OCI-LY3 (cell line): ENCODE results near the gene MGMT.

ENCODE experiments used
- EZH2phosphoT487 ChIP-seq: fragments of 200-600 bp; shearing (Covaris generic); IDR thresholded peaks from 2 replicates; pipeline ENCODE4 v1.6.1; 2018; ENCODE audit warnings: antibody characterized with exemption, mixed run types, low read depth
- TF ChIP-seq, protein P1 (sequence below): fragments of 200-600, 300-600 bp; sonication (generic); IDR thresholded peaks from 2 replicates; pipeline ENCODE4 v1.5.1; 2014; ENCODE audit warnings: antibody characterized with exemption, low read length, low read depth

DNA sequence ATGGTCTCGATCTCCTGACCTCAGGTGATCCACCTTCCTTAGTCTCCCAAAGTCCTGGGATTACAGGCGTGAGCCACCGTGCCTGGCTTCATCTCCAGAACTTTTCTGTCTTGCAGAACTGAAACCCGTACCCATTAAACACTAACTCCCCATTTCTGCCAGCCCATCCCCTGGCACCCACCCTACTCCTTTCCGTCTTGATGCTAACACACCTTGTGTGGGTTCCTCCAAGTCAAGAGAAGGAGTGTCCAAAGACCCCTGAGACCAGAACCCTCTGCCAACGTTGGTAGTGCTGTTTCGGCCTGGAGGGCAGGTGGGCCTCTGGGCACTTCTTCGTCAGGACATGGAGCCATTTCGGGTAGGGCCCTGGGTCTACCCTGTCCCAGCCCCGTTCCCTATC, 83.6 kb downstream of the MGMT start:
- no peak for TF ChIP-seq EZH2phosphoT487
- TF ChIP-seq, protein P1, sequence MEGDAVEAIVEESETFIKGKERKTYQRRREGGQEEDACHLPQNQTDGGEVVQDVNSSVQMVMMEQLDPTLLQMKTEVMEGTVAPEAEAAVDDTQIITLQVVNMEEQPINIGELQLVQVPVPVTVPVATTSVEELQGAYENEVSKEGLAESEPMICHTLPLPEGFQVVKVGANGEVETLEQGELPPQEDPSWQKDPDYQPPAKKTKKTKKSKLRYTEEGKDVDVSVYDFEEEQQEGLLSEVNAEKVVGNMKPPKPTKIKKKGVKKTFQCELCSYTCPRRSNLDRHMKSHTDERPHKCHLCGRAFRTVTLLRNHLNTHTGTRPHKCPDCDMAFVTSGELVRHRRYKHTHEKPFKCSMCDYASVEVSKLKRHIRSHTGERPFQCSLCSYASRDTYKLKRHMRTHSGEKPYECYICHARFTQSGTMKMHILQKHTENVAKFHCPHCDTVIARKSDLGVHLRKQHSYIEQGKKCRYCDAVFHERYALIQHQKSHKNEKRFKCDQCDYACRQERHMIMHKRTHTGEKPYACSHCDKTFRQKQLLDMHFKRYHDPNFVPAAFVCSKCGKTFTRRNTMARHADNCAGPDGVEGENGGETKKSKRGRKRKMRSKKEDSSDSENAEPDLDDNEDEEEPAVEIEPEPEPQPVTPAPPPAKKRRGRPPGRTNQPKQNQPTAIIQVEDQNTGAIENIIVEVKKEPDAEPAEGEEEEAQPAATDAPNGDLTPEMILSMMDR, result no peak
